B cell (primary cell): ENCODE data around the gene EBF3. TPM values are rescaled to one million over a fixed set of nuclear protein-coding genes. Genes with fewer than 3 reads are reported as not detected.

ENCODE experiments used
- ATAC-seq: fragments of 200-7000 bp; cut with Tn5 transposase; one replicate; pipeline ENCODE4 v1.10.0; 2021; ENCODE audit warnings: low read depth, mild to moderate bottlenecking, moderate number of reproducible peaks, moderate library complexity
- CTCF ChIA-PET: fragments of 350-600 bp; sonication (Branson Sonifier 250); formaldehyde crosslinking; loops from one replicate; lab custom pipeline; 2021; ENCODE audit warnings: antibody characterized with exemption, inconsistent platforms; lab: Charles Lee
- POLR2A ChIA-PET: fragments of 350-600 bp; sonication (Branson Sonifier 250); formaldehyde crosslinking; loops from one replicate; lab custom pipeline; 2021; ENCODE audit warnings: antibody characterized with exemption; lab: Charles Lee
- DNase-seq: peaks from one replicate; pipeline ENCODE4 v3.0.0; 2013
- H2AFZ ChIP-seq: 2 replicates; pipeline ENCODE4 v1.6.1; 2012; ENCODE audit warnings: mild to moderate bottlenecking, low read depth, low read length; ENCODE audit not compliant: insufficient read depth, poor library complexity, severe bottlenecking
- H3K27ac ChIP-seq, 2 donors: 1 replicate in 1 of 2; 2 replicates in 1 of 2; pipeline ENCODE4 v1.5.1; 2012 to 2013; ENCODE audit warnings: low read length in 2 of 2, mild to moderate bottlenecking in 2 of 2, moderate library complexity in 1 of 2
- H3K27me3 ChIP-seq, 4 experiments: fragments of 200-600 bp in 1 of 4; sonication (generic) in 1 of 4; replicated peaks in 1 of 4; 1 replicate in 2 of 4; 2 replicates in 2 of 4; pipeline versions ENCODE4 v1.6.1 to v1.7.0; 2013 to 2016; ENCODE audit warnings: low read length in 3 of 4, mild to moderate bottlenecking in 2 of 4, mixed read lengths in 1 of 4, moderate library complexity in 1 of 4; ENCODE audit not compliant: insufficient read depth in 4 of 4, control insufficient read depth in 3 of 4; ENCODE audit errors: control extremely low read depth in 1 of 4
- H3K36me3 ChIP-seq, 2 experiments: replicated peaks in 1 of 2; 1 replicate in 1 of 2; 2 replicates in 1 of 2; pipeline versions ENCODE4 v1.6.1 to v1.7.1; 2013; ENCODE audit warnings: low read length in 1 of 2; ENCODE audit not compliant: insufficient read depth in 2 of 2, control insufficient read depth in 1 of 2; ENCODE audit errors: control extremely low read depth in 1 of 2, extremely low read depth in 1 of 2
- H3K4me1 ChIP-seq, 2 donors: fragments of 200-600 bp in 1 of 2; sonication (generic) in 1 of 2; 1 replicate in 1 of 2; 2 replicates in 1 of 2; pipeline versions ENCODE4 v1.5.1 to v1.6.1; 2013 to 2017; ENCODE audit warnings: low read length in 2 of 2; ENCODE audit not compliant: control insufficient read depth in 2 of 2, insufficient read depth in 2 of 2
- H3K4me2 ChIP-seq: replicated peaks from 2 replicates; pipeline ENCODE3; 2012; ENCODE audit warnings: mild to moderate bottlenecking, low read depth, low read length; ENCODE audit not compliant: poor library complexity, severe bottlenecking
- H3K4me3 ChIP-seq, 5 experiments: fragments of 200-600 bp in 1 of 5; sonication (generic) in 1 of 5; 1 replicate in 3 of 5; 2 replicates in 2 of 5; pipeline versions ENCODE4 v1.5.1 to v1.7.0; 2011 to 2016; ENCODE audit warnings: low read length in 4 of 5, mild to moderate bottlenecking in 4 of 5, low read depth in 2 of 5, control low read depth in 1 of 5, moderate library complexity in 1 of 5; ENCODE audit not compliant: insufficient read depth in 1 of 5; ENCODE audit errors: control extremely low read depth in 1 of 5, extremely low read depth in 1 of 5
- H3K79me2 ChIP-seq: fragments of 200-600 bp; sonication (generic); one replicate; pipeline ENCODE4 v1.6.0; 2016; ENCODE audit warnings: low read length; ENCODE audit not compliant: control insufficient read depth, insufficient read depth
- H3K9ac ChIP-seq: fragments of 200-600 bp; sonication (generic); 2 replicates; pipeline ENCODE4 v1.6.1; 2017; ENCODE audit warnings: mild to moderate bottlenecking, low read length, moderate library complexity
- H3K9me3 ChIP-seq, 3 donors: one replicate each; pipeline versions ENCODE4 v1.6.1 to v1.7.1; 2013; ENCODE audit warnings: low read length in 2 of 3; ENCODE audit not compliant: control insufficient read depth in 2 of 3, insufficient read depth in 1 of 3; ENCODE audit errors: control extremely low read depth in 1 of 3
- H4K20me1 ChIP-seq: 2 replicates; pipeline ENCODE4 v1.6.0; 2012; ENCODE audit warnings: mild to moderate bottlenecking, low read length; ENCODE audit not compliant: insufficient read depth, control insufficient read depth, poor library complexity, severe bottlenecking
- H3K27ac Mint-ChIP-seq: one replicate; pipeline ENCODE4 v1.8.0; 2021; ENCODE audit warnings: mixed read lengths
- H3K27me3 Mint-ChIP-seq: one replicate; pipeline ENCODE4 v1.8.0; 2021; ENCODE audit warnings: mixed read lengths
- H3K4me1 Mint-ChIP-seq: one replicate; pipeline ENCODE4 v1.8.0; 2021; ENCODE audit warnings: mixed read lengths
- H3K4me3 Mint-ChIP-seq: one replicate; pipeline ENCODE4 v1.8.0; 2021; ENCODE audit warnings: mixed read lengths
- H3K9me3 Mint-ChIP-seq: one replicate; pipeline ENCODE4 v1.8.0; 2022; ENCODE audit warnings: mixed read lengths; ENCODE audit not compliant: insufficient read depth
- EZH2 ChIP-seq: IDR thresholded peaks from 2 replicates; pipeline ENCODE4 v1.6.1; 2012; ENCODE audit warnings: borderline replicate concordance, low read depth, mild to moderate bottlenecking, moderate library complexity, low read length; ENCODE audit not compliant: insufficient read depth, poor library complexity, severe bottlenecking
- WGBS: methylation state at CpG from one replicate; pipeline ENCODE4 v1.1.5; 2013; ENCODE audit warnings: missing lambda C conversion rate; ENCODE audit not compliant: insufficient coverage; 5-methylcytosine and 5-hydroxymethylcytosine counted together
- intact Hi-C: fragments of 100-400 bp; cut with micrococcal nuclease; formaldehyde crosslinking; loops from one replicate; pipeline ENCODE4 v1.10.0; 2022
- polyA plus RNA-seq: library from polyadenylated mRNA; depleted of rRNA; stranded (reverse); fragments of >200 nt; gene quantifications from 2 replicates; pipeline ENCODE4 v1.2.3, GENCODE V29; 2012
- total RNA-seq, 2 donors: library from RNA; stranded (reverse); fragments of 120-200 nt in 1 of 2; gene quantifications; 1 replicate in 1 of 2; 2 replicates in 1 of 2; pipeline versions ENCODE4 v1.2.3 to v1.2.4, GENCODE V29; 2013 to 2022
- TF ChIP-seq, protein P1 (sequence below): fragments of 200-600 bp; IDR thresholded peaks from one replicate; pipeline ENCODE4 v1.8.0; 2022; ENCODE audit warnings: antibody characterized with exemption, mild to moderate bottlenecking

Gene EBF3
- total and polyA plus RNA-seq, 2 donors (not counting 1 experiment from before 2014, with no cell fraction given) = not detected

DNA sequence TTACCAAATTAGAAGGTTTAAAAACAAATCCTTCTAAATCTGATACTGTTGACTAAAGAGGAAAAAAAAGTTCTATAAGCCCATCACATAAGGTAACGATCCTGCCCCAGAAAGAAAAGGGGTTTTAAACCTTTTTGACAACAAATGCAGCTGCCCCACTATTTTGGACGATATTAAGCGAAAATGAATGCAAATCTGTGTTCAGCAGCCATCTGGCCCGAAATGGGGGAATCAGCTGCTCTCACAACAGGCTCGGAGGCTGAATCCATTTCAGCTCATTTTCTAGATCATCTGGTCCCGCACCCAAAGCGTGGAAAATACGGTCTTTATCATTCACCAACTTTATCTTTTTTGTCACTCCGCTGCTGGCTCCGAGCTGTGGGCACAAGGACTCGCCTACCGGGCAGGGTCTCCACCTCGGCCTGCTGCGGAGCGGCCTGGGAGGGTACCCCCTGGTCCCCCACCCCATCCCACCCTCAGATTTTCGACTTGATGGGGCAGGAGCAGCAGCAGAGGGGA is 2.4 kb upstream of the EBF3 start:
- no peak overlapping the region for H3K27ac Mint-ChIP-seq
- Histone ChIP-seq H3K9ac (no peak overlapping the region), H4K20me1 (no peaks in the 10 kb centered on the region), H2AFZ (no peak overlapping the region), H3K4me2 (no peak overlapping the region), H3K4me1 (peaks cover 24 to 58% of the 10 kb centered on the region in 2 donors), H3K36me3 (no peaks in the 10 kb centered on the region), H3K9me3 (peaks cover 2 to 75% (median 14%) of the 10 kb centered on the region in 3 donors), H3K4me3 (no peak overlapping the region), H3K27ac (no peak overlapping the region), H3K79me2 (no peaks in the 10 kb centered on the region), H3K27me3 (peaks cover 0 to 85% (median 73%) of the 10 kb centered on the region in 4 experiments)
- H3K9me3 Mint-ChIP-seq = no peaks in the 10 kb centered on the region
- CTCF ChIA-PET = no interaction called here
- peaks cover 20% of the 10 kb centered on the region for H3K4me1 Mint-ChIP-seq
- intact Hi-C loops = no loop called here
- no peak overlapping the region for H3K4me3 Mint-ChIP-seq
- 12% methylated on average over 16 of the region's 16 CpGs for WGBS
- H3K27me3 Mint-ChIP-seq = peaks cover 42% of the 10 kb centered on the region
- POLR2A ChIA-PET = no interaction called here
- no peak for DNase-seq
- TF ChIP-seq EZH2 = peak; percentile 53
- TF ChIP-seq, protein P1, sequence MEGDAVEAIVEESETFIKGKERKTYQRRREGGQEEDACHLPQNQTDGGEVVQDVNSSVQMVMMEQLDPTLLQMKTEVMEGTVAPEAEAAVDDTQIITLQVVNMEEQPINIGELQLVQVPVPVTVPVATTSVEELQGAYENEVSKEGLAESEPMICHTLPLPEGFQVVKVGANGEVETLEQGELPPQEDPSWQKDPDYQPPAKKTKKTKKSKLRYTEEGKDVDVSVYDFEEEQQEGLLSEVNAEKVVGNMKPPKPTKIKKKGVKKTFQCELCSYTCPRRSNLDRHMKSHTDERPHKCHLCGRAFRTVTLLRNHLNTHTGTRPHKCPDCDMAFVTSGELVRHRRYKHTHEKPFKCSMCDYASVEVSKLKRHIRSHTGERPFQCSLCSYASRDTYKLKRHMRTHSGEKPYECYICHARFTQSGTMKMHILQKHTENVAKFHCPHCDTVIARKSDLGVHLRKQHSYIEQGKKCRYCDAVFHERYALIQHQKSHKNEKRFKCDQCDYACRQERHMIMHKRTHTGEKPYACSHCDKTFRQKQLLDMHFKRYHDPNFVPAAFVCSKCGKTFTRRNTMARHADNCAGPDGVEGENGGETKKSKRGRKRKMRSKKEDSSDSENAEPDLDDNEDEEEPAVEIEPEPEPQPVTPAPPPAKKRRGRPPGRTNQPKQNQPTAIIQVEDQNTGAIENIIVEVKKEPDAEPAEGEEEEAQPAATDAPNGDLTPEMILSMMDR = no peak
- no peak for ATAC-seq

DNA sequence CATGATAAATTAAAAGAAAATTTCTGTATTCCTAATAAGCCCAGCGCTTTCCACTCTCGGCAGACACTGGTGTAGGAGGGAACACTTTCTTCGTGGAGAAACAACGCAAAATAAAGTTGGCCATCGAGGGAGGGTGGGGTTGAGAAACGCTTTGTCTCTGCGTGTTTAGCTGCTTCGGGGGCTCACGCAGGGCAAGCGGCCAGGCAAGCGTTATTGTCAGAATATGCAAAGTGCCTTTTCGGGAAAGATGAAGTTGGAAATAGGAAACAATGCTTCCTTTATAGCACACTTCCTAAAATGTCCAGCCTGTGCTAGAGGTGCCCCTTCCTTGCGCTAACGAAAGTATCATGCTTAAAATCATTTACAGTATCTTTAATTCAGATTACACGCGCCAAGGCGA is 1.9 kb upstream of the EBF3 start:
- Histone ChIP-seq H4K20me1 (no peaks in the 10 kb centered on the region), H3K4me1 (peaks cover 24 to 57% of the 10 kb centered on the region in 2 donors), H3K9ac (no peak overlapping the region), H3K36me3 (no peaks in the 10 kb centered on the region), H3K27ac (no peak overlapping the region), H3K4me2 (no peak overlapping the region), H3K27me3 (peaks cover 0 to 89% (median 77%) of the 10 kb centered on the region in 4 experiments), H3K79me2 (no peaks in the 10 kb centered on the region), H3K4me3 (no peak overlapping the region), H3K9me3 (peaks cover 2 to 79% (median 14%) of the 10 kb centered on the region in 3 donors), H2AFZ (no peak overlapping the region)
- intact Hi-C loops = no loop called here
- WGBS = 12% methylated on average over 11 of the region's 17 CpGs
- peaks cover 19% of the 10 kb centered on the region for H3K4me1 Mint-ChIP-seq
- peak overlapping the region; percentile 3 for H3K27ac Mint-ChIP-seq
- no peak overlapping the region for H3K4me3 Mint-ChIP-seq
- H3K27me3 Mint-ChIP-seq = peaks cover 45% of the 10 kb centered on the region
- ChIA-PET POLR2A (no interaction called here), CTCF (interaction anchor here (0.7 kb wide), 1 partner anchor 830 kb away, joined by 3 read pairs; no protein-coding TSS in a partner anchor)
- H3K9me3 Mint-ChIP-seq = no peaks in the 10 kb centered on the region
- TF ChIP-seq EZH2 = no peak
- TF ChIP-seq, protein P1 = no peak
- DNase-seq (peak; percentile 26), ATAC-seq (no peak)
